Nephron progenitor cell (in vitro differentiated cells): ENCODE data around the gene IL25.
"Not testable (repeated sequence)": the region's sequence is repeated elsewhere in the genome, so short reads cannot be mapped to it uniquely, and the experiment has no call there.

Experiments used
- DNase-seq: peaks from one replicate; pipeline ENCODE4 v3.0.0; 2021
- H3K27ac Mint-ChIP-seq: 2 replicates; pipeline ENCODE4 v1.8.0; 2021; ENCODE audit warnings: mild to moderate bottlenecking, moderate library complexity, mixed read lengths
- H3K27me3 Mint-ChIP-seq: 2 replicates; pipeline ENCODE4 v1.8.0; 2021; ENCODE audit warnings: mild to moderate bottlenecking, low read depth, mixed read lengths; ENCODE audit not compliant: poor library complexity
- H3K36me3 Mint-ChIP-seq: 2 replicates; pipeline ENCODE4 v1.8.0; 2021; ENCODE audit warnings: low read depth, mixed read lengths
- H3K4me1 Mint-ChIP-seq: 2 replicates; pipeline ENCODE4 v1.8.0; 2021; ENCODE audit warnings: mixed read lengths
- H3K4me3 Mint-ChIP-seq: 2 replicates; pipeline ENCODE4 v1.8.0; 2021; ENCODE audit warnings: mild to moderate bottlenecking, moderate library complexity, mixed read lengths
- H3K9me3 Mint-ChIP-seq: 2 replicates; pipeline ENCODE4 v1.8.0; 2021; ENCODE audit warnings: mild to moderate bottlenecking, moderate library complexity, mixed read lengths
- CTCF ChIP-seq: fragments of 200-600 bp; sonication (generic); IDR thresholded peaks from 2 replicates; pipeline ENCODE4 v1.5.0; 2021; ENCODE audit warnings: antibody characterized with exemption

The IL25 gene

DNA sequence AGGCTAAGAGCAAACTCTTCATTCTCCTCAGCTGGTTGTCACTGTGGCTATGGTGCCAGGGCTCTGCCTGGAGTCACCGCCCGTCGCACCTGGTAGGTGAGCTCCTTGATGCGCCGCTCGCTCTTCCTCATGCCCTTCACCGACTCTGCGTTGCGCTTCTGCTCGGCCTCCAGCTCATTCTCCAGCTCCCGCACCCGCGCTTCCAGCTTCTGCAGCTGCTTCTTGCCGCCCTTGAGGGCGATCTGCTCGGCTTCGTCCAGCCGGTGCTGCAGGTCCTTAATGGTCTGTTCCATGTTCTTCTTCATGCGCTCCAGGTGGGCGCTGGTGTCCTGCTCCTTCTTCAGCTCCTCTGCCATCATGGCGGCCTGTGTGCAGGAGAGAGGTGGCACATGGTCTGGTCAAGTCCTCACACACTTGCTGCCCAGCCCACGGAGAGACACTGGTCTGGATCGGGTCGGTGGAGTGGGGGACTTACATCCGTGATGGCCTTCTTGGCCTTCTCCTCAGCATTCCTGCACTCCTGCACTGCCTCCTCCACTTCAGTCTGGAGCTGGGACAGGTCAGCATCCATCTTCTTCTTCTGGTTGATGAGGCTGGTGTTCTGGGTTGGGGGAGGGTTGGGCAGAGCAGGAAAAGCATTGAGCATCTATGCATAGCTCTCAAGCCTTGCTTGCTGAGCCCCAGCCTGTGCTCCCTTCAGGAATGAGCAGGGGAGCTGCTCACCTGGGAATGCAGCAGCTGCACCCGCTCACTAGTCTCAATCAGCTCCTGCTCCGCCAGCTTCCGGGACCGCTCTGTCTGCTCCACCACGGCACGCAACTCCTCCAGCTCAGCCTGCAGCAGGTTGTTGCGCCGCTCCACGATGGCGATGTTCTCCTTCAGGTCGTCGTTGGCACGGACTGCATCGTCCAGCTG is 42.6 kb downstream of the IL25 start:
- Mint-ChIP-seq H3K27me3 (peaks cover 17% of the 10 kb centered on the region), H3K4me1 (peaks cover 21% of the 10 kb centered on the region), H3K9me3 (no peaks in the 10 kb centered on the region), H3K36me3 (no peaks in the 10 kb centered on the region), H3K4me3 (no peak overlapping the region), H3K27ac (no peak overlapping the region)
- no peak for DNase-seq
- no peak for TF ChIP-seq CTCF

- Mint-ChIP-seq H3K4me1 (peaks cover 13% of the 10 kb centered on the region), H3K9me3 (no peaks in the 10 kb centered on the region), H3K27ac (no peak overlapping the region), H3K36me3 (no peaks in the 10 kb centered on the region), H3K27me3 (peaks cover 19% of the 10 kb centered on the region), H3K4me3 (no peak overlapping the region)
- no peak for DNase-seq
- no peak for TF ChIP-seq CTCF
Measured at GRCh38 chr14:23415821-23416778, 43.5 kb downstream of the IL25 start.

- no peak overlapping the region for H3K27ac Mint-ChIP-seq
Measured at GRCh38 chr14:23416801-23417200, 44.2 kb downstream of the IL25 start.

DNA sequence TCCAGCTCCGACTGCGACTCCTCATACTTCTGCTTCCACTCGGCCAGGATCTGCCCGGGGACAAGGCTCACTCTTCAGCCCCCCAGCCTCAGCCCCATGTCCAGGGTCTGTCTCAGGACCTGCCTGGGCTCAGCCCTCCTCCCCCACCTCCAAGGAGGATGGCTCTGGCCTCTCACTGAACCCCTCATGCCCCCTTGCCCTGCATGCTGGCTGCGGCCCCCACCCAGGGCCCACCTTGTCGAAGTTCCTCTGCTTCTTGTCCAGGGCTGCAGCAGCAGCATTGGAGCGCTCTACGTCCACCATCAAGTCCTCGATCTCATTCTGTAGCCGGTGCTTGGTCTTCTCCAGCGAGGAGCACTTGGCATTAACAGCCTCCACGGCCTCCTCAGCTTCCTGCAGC is 44.7 kb downstream of the IL25 start:
- not testable (repeated sequence) for H3K27ac Mint-ChIP-seq, H3K9me3 Mint-ChIP-seq

More at GRCh38 chr14:23416801-23417200, 44.2 kb downstream of the IL25 start:
- Mint-ChIP-seq H3K27me3 (peaks cover 23% of the 10 kb centered on the region), H3K36me3 (no peaks in the 10 kb centered on the region), H3K4me3 (no peak overlapping the region), H3K9me3 (no peaks in the 10 kb centered on the region), H3K4me1 (peaks cover 9% of the 10 kb centered on the region)
- no peak for TF ChIP-seq CTCF
- DNase-seq, result no peak

GRCh38 chr14:23418021-23418420 is 45.4 kb downstream of the IL25 start:
- Mint-ChIP-seq H3K4me3 (no peak overlapping the region), H3K36me3 (no peaks in the 10 kb centered on the region), H3K27me3 (peaks cover 28% of the 10 kb centered on the region), H3K27ac (no peak overlapping the region), H3K9me3 (no peaks in the 10 kb centered on the region), H3K4me1 (peaks cover 9% of the 10 kb centered on the region)
- DNase-seq, result no peak
- TF ChIP-seq CTCF, result no peak

More for the DNA sequence above, 44.7 kb downstream of the IL25 start:
- H3K4me1 Mint-ChIP-seq, DNase-seq, H3K36me3 Mint-ChIP-seq, H3K4me3 Mint-ChIP-seq: not testable (repeated sequence)
- H3K27me3 Mint-ChIP-seq, result peaks cover 24% of the 10 kb centered on the region

DNA sequence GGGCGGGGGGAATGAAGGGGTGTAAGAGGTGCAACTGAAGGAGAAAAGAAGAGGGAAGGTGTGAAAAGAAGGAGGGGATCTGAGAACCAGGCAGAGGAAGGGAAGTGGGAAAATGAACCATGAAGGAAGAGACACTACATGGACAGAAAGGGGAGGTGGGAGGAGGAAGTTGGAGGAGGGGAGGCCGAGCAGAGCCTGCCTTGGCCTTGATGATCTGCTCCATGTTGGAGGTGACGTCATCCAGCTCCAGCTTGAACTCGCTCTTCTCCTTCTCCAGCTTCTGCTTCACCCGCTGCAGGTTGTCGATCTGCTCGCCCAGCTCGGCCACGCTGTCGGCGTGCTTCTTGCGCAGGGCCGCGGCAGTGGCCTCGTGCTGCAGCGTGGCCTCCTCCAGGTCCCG is 47.0 kb downstream of the IL25 start:
- H3K27me3 Mint-ChIP-seq, result peaks cover 33% of the 10 kb centered on the region
- not testable (repeated sequence) for H3K9me3 Mint-ChIP-seq, H3K4me3 Mint-ChIP-seq

More for the DNA sequence above, 47.0 kb downstream of the IL25 start:
- not testable (repeated sequence) for H3K27ac Mint-ChIP-seq, H3K36me3 Mint-ChIP-seq, H3K4me1 Mint-ChIP-seq, DNase-seq
